ENCODE data around the gene NXPE3. TPM values are rescaled to one million over a fixed set of nuclear protein-coding genes. Genes with fewer than 3 reads are reported as not detected.

The NXPE3 gene
- total RNA-seq, 6 experiments from 2014 or later, result 0.75 to 2.9 (median 1.7) TPM

DNA sequence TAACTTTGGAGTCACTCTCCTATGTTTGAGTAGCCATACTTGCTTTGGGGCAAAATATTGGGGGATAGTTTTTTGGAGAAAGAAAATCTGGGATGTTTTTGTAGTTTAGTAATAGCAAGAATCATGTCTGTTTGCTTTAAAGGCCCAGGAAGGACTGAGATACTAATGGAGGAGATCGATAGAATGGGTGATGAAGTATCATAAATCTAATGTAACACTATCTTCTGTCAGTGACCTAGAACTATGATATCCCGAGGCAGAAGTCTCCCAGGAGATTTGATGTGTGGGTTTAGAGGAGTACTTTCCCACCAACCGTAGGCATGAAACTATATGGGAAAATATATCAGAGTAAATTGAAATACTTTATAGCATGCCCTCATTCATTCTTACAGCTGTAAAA, 49.3 kb downstream of the NXPE3 start:
- 7% methylated on average over 3 of the region's 3 CpGs for WGBS (ENCODE audit: insufficient coverage, low coverage, low lambda C conversion rate, missing lambda C conversion rate)
- intact Hi-C loops (cut with DNase I), result no loop called here

DNA sequence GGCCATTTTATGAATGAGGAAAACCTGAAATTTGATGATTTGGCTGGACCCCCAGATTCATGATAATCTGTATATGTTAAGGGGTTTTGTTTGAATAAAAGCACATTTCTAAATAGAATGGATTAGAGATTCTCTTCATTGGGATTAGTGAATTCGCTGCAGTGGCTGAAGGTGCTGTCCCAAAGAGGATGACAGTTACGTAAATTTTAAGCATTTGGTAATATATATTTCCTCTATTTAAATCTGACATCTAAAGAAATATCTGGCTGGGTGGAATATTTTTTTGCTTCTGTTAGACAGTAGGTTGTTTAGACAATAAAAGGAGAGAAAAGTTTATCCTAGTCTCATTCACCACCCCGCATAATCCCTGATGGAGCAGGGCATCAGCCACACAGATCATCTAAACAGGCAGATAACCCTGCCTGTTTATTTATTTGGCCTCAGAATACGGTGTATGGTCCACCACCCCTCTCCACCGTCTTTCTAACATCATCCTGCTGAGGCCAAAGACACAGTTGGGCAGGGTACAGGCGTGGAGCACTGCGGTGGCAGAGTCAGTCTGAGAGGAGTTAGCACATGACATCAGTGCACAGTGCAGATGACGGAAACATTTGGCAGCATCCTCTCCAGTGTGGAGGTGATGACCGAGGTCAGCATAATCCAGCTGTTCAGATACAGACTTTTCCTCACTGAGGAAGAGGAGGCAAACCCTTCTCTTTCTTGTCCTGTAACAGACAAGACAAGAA, 49.9 kb downstream of the NXPE3 start:
- H3K9me3 ChIP-seq, result no peaks in the 10 kb centered on the region
- peaks cover 0 to 25% (median 7%) of the 10 kb centered on the region in 4 donors for H3K4me1 ChIP-seq
- TF ChIP-seq, protein P1, sequence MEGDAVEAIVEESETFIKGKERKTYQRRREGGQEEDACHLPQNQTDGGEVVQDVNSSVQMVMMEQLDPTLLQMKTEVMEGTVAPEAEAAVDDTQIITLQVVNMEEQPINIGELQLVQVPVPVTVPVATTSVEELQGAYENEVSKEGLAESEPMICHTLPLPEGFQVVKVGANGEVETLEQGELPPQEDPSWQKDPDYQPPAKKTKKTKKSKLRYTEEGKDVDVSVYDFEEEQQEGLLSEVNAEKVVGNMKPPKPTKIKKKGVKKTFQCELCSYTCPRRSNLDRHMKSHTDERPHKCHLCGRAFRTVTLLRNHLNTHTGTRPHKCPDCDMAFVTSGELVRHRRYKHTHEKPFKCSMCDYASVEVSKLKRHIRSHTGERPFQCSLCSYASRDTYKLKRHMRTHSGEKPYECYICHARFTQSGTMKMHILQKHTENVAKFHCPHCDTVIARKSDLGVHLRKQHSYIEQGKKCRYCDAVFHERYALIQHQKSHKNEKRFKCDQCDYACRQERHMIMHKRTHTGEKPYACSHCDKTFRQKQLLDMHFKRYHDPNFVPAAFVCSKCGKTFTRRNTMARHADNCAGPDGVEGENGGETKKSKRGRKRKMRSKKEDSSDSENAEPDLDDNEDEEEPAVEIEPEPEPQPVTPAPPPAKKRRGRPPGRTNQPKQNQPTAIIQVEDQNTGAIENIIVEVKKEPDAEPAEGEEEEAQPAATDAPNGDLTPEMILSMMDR (IDR thresholded peaks at IDR 0.05), result no peak
- TF ChIP-seq POLR2A (IDR thresholded peaks at IDR 0.05), result peak; percentile 40
- no peaks in the 10 kb centered on the region for H3K27me3 ChIP-seq
- DNase-seq, result peak; percentile 74 to 80 (median 74)
- H3K27ac ChIP-seq, result peak overlapping the region; percentile 89 to 94 (median 92)
- intact Hi-C loops (cut with DNase I), result no loop called here
- WGBS (ENCODE audit: insufficient coverage, low coverage, low lambda C conversion rate, missing lambda C conversion rate), result 9% methylated on average over 9 of the region's 9 CpGs
- ATAC-seq, result peak; percentile 65 to 86 (median 76)
- no peaks in the 10 kb centered on the region for H3K36me3 ChIP-seq
- peak overlapping the region in 2 of 3 donors; percentile 3 to 42 for H3K4me3 ChIP-seq

More for the DNA sequence above, 49.3 kb downstream of the NXPE3 start:
- Histone ChIP-seq H3K4me1 (peaks cover 0 to 21% (median 6%) of the 10 kb centered on the region in 4 donors), H3K4me3 (peak overlapping the region; percentile 42 to 64 (median 50)), H3K27ac (peak overlapping the region; percentile 89 to 94 (median 92)), H3K27me3 (no peaks in the 10 kb centered on the region), H3K36me3 (no peaks in the 10 kb centered on the region), H3K9me3 (no peaks in the 10 kb centered on the region)
- DNase-seq (no peak), ATAC-seq (peak in 1 of 4 donors; percentile 4)
- TF ChIP-seq POLR2A (IDR thresholded peaks at IDR 0.05), result no peak
- TF ChIP-seq, protein P1 (IDR thresholded peaks at IDR 0.05), result no peak

DNA sequence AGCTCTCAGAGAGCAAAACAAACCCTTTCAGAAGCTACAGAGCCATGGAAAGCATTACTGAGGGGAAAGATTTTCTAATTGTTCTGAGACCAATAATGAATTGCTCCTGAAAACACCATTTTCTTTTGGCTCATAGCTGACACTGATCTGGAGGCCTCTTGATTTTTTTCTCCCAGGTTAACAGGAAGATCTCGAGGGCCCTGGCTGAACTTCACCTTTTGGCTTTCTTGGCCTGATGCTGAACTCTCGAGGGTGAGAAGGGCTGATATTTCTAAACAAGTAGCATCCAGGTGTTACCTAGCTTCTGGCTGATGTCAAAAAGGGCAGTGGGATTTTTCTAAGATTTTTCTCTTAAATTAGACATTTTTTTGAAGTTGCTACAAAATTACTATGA, 50.4 kb downstream of the NXPE3 start:
- TF ChIP-seq, protein P1 (IDR thresholded peaks at IDR 0.05), result no peak
- no peak for TF ChIP-seq POLR2A (IDR thresholded peaks at IDR 0.05)
- Histone ChIP-seq H3K4me1 (peaks cover 0 to 29% (median 9%) of the 10 kb centered on the region in 4 donors), H3K27ac (peak overlapping the region; percentile 89 to 94 (median 92)), H3K36me3 (no peaks in the 10 kb centered on the region), H3K4me3 (no peak overlapping the region), H3K27me3 (no peaks in the 10 kb centered on the region), H3K9me3 (no peaks in the 10 kb centered on the region)
- 22% methylated on average over 2 of the region's 2 CpGs for WGBS (ENCODE audit: insufficient coverage, low coverage, low lambda C conversion rate, missing lambda C conversion rate)
- intact Hi-C loops (cut with DNase I), result no loop called here
- DNase-seq (no peak), ATAC-seq (no peak)

DNA sequence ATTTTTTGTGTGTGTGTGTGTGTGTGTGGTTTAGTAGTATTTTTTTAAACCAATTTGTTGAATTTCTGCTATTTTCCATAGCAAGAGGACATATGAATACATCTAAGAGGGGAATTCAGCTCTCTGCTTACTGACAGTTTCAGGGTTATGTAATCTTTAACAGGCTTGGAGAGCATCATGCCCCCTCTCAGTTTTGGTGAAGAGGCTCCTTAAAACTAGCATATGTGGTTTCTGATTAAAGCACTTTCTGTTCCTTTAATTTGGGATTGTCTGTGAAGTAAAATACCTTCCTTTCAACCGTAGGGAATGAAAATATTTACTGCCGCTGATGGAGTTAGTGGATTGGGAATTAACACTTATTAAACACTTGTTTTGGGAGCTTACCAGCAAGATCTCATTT, 50.9 kb downstream of the NXPE3 start:
- no peak overlapping the region for H3K27ac ChIP-seq
- no peak for ATAC-seq
- H3K36me3 ChIP-seq, result no peaks in the 10 kb centered on the region
- DNase-seq, result no peak
- TF ChIP-seq, protein P1 (IDR thresholded peaks at IDR 0.05), result no peak
- no peak for TF ChIP-seq POLR2A (IDR thresholded peaks at IDR 0.05)
- WGBS (ENCODE audit: insufficient coverage, low coverage, low lambda C conversion rate, missing lambda C conversion rate), result 47% methylated on average over 2 of the region's 2 CpGs
- H3K9me3 ChIP-seq, result no peaks in the 10 kb centered on the region
- H3K4me1 ChIP-seq, result peaks cover 0 to 29% (median 9%) of the 10 kb centered on the region in 4 donors
- no peak overlapping the region for H3K4me3 ChIP-seq
- no peaks in the 10 kb centered on the region for H3K27me3 ChIP-seq
- intact Hi-C loops (cut with DNase I), result no loop called here
